ENCODE measurements around the gene CPEB2.

GRCh38 chr4:14958436-14958835 is 43.8 kb upstream of the CPEB2 start:
- TF ChIP-seq MAFK (IDR thresholded peaks at IDR 0.05; ENCODE audit: low read length) (no peak), EP300 (IDR thresholded peaks at IDR 0.05; ENCODE audit: low read length) (no peak)
